GM18508 (cell line): Measurements from ENCODE around the gene SPRY2.

Experiments used
- ATAC-seq: cut with Tn5 transposase; IDR thresholded peaks from one replicate; pipeline ENCODE4 v1.9.1; 2021; ENCODE audit warnings: moderate number of reproducible peaks; ENCODE audit not compliant: insufficient read depth, unreplicated experiment

Gene SPRY2, protein sequence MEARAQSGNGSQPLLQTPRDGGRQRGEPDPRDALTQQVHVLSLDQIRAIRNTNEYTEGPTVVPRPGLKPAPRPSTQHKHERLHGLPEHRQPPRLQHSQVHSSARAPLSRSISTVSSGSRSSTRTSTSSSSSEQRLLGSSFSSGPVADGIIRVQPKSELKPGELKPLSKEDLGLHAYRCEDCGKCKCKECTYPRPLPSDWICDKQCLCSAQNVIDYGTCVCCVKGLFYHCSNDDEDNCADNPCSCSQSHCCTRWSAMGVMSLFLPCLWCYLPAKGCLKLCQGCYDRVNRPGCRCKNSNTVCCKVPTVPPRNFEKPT

GRCh38 chr13:80341101-80341755 lies at the start of gene SPRY2:
SPRY2 (minus strand) TSS chr13:80341126; CDS start chr13:80337705, 3,421 bp downstream.
- ATAC-seq, result peak; percentile 52

- no peak for ATAC-seq
These were observed 49.4 kb upstream of the SPRY2 start for GRCh38 chr13:80390338-80390737.

DNA sequence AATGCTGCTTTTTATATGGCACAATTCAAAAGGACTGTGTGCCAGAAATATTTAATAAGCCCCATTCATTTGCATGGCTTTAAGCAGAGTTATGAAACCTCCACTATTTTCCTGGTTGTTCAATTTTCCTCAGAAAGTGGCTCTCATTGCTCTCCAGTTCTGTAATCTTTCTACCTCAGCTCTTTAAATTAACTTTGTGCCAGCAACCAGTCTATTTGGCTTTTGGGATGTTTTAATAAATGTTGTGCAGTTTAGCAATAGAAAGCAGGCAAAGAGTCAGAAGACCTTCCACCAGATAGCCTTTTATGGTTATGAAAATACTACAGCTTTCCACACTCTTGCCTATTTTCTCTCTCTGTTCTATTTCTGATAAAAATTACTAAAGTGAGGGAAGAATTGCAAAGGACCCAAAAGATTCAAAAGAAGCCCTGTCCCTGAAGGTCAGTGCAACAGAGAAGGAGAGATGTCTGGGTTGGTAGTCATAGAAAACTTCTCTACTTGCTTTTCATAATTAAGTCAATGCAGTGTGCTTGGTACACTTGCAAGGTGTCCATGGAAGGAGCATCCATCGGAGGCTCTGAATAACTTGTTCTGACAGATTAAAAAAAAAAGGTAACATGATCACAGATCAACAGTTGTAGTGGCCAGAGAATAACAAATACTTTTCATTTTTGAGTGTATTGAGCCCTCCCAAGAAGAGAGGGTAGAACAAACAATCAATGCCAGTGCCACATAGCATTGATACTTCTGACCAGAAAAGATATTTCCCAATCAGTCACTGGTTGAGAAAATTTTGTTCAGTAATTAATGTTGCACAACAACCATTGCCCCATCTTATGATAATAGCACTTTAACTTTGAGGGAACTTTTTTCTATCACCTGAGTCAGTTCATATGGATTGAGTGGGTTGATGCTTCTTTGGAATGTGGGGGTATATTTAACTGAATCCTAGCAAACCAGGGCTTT lies 48.4 kb upstream of the SPRY2 start:
- no peak for ATAC-seq

GRCh38 chr13:80388506-80388905 lies 47.6 kb upstream of the SPRY2 start:
- ATAC-seq, result no peak

DNA sequence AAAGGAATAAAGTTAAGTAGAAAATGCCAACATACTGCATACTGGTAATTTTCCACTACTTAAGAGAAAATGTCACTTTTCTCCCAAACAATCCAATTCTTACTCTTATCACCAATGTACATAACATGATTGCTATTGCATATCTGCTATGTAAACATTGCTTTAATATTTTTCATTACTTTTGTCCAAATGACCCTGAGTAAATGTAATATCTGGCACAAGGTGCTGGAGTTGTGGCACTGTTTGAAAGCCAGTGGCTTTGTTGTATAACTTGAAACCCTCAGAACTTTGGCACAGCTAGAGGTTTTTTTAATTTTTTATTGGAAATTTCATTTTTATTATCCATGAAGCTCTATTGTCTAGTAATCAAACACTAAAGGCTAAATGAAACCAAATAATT lies 45.7 kb upstream of the SPRY2 start:
- no peak for ATAC-seq

DNA sequence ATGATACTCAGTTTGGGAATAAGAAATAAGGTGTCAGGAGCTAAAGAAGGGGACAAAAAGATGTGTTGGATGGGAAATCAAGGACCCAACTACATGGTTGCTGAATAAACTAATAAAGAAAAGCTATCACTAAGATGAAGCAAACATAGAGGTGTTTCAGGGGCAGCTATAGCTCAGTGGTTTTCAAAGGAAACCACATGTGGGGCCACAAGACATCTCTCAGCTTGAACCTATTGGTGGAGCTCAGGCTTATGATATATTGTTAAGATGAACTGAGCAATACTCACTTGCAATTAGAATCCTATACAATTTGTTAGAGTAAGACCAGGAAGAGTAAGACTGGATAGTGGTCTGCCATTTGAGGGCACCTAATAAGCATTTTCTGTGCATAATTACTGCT lies 45.1 kb upstream of the SPRY2 start:
- no peak for ATAC-seq

- no peak for ATAC-seq
These were observed 41.6 kb upstream of the SPRY2 start for GRCh38 chr13:80382576-80382975.

GRCh38 chr13:80379245-80379644 lies 38.3 kb upstream of the SPRY2 start:
- no peak for ATAC-seq

GRCh38 chr13:80376554-80376953 lies 35.6 kb upstream of the SPRY2 start:
- no peak for ATAC-seq

DNA sequence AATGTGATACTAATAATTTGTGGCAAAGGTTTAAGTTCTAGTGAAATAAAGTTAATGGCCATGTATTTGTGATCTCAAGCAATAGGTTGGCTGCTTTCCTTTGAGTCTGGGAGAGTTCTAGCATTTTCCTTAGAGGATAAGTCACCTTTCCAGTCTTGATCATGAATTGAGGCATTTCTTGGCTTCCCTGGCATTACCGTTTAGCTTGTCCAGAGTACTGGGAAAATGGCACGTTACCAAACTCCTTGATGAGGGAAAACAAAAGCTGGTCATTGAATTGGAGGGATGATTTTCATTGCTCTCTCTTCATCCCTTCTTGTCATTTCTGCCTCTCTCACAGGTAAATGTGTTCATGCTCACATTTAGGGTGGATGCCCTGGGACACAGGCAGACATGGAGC lies 34.0 kb upstream of the SPRY2 start:
- no peak for ATAC-seq

GRCh38 chr13:80374444-80374843 lies 33.5 kb upstream of the SPRY2 start:
- ATAC-seq, result no peak

DNA sequence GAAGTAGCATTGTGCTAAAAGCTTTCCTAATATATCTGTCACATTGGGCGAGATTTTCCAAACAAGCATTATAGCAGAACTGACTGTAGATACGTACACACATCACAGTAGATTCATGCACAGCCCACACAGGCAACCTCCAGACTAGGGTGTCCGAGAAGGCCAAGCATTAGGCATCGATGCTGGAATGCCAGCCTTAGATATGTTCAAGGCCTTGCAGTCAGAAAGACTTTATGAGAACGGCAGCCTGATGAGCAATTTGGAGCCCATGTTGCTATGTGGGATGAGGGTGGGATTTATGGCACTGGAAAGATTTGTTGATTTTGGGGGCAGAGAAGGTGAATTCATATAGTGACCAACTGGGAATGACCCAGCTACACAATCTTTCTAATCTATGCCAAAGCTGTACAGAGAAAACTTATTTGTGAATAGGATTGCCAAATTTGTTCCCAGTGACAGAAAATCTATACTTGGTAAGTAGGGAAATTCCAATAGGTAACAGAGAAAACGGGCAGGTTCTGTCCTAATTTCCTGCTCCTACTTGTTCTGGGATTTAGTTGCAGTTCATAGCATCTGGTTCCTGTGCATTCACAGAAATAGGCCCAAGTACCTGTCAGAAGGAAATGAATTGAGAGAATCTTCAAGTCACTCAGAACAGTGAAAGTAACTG lies 31.0 kb upstream of the SPRY2 start:
- no peak for ATAC-seq

GRCh38 chr13:80367473-80367872 lies 26.5 kb upstream of the SPRY2 start:
- no peak for ATAC-seq

GRCh38 chr13:80363890-80364503 lies 23.1 kb upstream of the SPRY2 start:
- ATAC-seq, result no peak

DNA sequence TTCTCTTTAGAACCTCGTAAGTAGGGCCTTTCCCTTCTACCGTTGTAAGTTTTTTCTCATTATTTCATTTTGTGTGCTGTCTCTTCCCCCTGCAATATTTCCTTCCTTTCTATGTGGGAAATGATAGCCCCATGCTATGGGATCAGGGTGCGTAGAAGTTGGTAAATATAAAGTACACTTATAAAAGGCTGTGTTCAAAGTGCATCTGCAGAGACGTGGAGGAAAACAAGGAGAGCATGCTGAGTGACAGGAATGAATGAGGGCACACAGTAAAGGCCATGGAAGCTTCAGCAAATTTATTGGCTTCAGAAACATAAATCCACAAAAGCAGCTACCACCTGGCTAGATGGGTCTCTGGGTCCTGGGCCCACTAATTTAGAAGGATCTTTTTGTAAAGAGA lies 21.6 kb upstream of the SPRY2 start:
- ATAC-seq, result no peak

DNA sequence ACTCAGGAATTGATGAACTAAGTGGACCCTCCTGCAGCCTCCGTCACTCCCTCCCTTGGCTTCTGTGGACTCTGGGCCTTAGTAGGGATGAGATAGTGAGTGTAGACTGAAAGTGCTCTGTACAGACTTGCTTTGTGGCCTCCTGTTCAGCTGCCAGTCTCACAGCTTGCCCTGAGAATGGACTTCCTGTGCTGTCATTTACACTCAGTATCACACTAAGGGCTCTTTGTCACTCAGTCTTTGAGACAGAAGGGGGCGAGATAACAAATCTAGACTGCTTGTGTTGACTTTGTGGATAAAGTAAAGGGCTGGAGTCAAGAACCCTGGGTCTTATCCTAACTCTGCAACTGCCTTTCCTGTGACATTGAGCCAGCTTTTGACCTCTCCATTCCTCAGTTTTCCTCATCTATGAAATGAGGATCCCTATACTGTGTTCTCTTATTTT lies 21.0 kb upstream of the SPRY2 start:
- no peak for ATAC-seq

GRCh38 chr13:80361298-80361697 lies 20.4 kb upstream of the SPRY2 start:
- ATAC-seq, result no peak

DNA sequence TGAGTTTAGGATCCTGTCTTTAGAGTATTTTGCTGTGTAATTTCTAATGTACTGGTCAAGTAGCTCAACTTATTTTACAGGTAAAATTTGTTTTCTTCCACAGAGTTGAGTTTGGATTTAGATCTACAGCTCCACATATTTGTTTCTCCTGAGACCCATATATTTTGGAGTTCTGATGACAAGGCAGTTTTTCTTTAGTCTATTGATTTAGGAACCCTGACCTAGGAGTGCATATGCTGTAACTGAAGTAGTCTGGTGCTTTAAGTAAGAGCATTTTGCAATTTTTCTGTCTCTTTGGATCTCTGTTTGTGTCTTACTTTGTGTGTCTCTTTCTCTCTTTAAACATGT lies 19.5 kb upstream of the SPRY2 start:
- no peak for ATAC-seq

GRCh38 chr13:80359778-80360452 lies 19.0 kb upstream of the SPRY2 start:
- no peak for ATAC-seq

DNA sequence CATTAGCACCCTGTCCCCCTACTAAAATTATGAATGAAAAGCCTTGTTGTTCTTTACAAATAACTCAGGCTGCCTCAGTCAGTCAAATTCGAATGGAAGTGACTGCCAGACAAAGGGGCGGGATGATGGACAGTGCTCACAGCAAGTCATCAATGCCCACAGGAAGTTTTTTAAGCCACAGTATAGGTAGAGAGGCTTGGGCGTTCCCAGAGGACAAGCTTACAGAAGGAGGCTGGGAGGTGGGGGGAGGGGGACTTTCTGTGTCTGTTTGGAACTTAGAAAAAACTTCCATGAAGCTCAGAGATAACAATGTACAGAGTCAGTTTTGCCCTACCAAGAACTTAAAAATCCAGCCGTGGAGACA lies 18.5 kb upstream of the SPRY2 start:
- no peak for ATAC-seq
